OCI-LY7 (cell line): Measurements from ENCODE around the gene FBH1. TPM values are rescaled to one million over a fixed set of nuclear protein-coding genes. Genes with fewer than 3 reads are reported as not detected.

Source experiments
- BruUV-seq: library from RNA; stranded (reverse); fragments of 400-500 nt; replicated peaks from 2 replicates; lab custom pipeline; 2021; lab: Mats Ljungman, UMichigan
- CTCF ChIA-PET: fragments of 300-600 bp; sonication (Branson Sonifier 250); formaldehyde crosslinking; loops from one replicate; lab custom pipeline; 2022; ENCODE audit warnings: antibody characterized with exemption; ENCODE audit not compliant: unreplicated experiment; lab: Charles Lee
- POLR2A ChIA-PET: fragments of 300-600 bp; sonication (Branson Sonifier 250); formaldehyde crosslinking; loops from one replicate; lab custom pipeline; 2022; ENCODE audit warnings: antibody characterized with exemption; lab: Charles Lee
- DNase-seq: peaks from one replicate; pipeline ENCODE4 v3.0.0-alpha.2; 2015; ENCODE audit warnings: low spot score
- H2AFZ ChIP-seq: fragments of 200-600 bp; sonication (generic), shearing (Covaris generic); 2 replicates; pipeline ENCODE4 v1.6.1; 2014; ENCODE audit warnings: mild to moderate bottlenecking, antibody characterized with exemption, low read length, moderate library complexity
- H3K27ac ChIP-seq: fragments of 200-600 bp; sonication (generic); 2 replicates; pipeline ENCODE4 v1.5.1; 2014; ENCODE audit warnings: mixed run types, low read depth, mild to moderate bottlenecking, moderate library complexity, low read length, inconsistent platforms; ENCODE audit not compliant: poor library complexity, severe bottlenecking
- H3K36me3 ChIP-seq: fragments of 200-600 bp; sonication (generic); 2 replicates; pipeline ENCODE4 v1.6.1; 2014; ENCODE audit warnings: mild to moderate bottlenecking, antibody characterized with exemption, low read length, moderate library complexity, mixed read lengths; ENCODE audit not compliant: insufficient read depth
- H3K4me1 ChIP-seq: fragments of 200-600 bp; sonication (generic); 2 replicates; pipeline ENCODE4 v1.5.1; 2014; ENCODE audit warnings: mild to moderate bottlenecking, low read length; ENCODE audit not compliant: insufficient read depth, poor library complexity, severe bottlenecking
- H3K4me2 ChIP-seq: fragments of 200-600 bp; sonication (generic); 2 replicates; pipeline ENCODE4 v1.6.1; 2014; ENCODE audit warnings: mild to moderate bottlenecking, low read length
- H3K4me3 ChIP-seq: fragments of 200-600 bp; sonication (generic); 2 replicates; pipeline ENCODE4 v1.5.1; 2014; ENCODE audit warnings: mild to moderate bottlenecking, low read depth, low read length; ENCODE audit not compliant: poor library complexity, severe bottlenecking
- H3K79me2 ChIP-seq: fragments of 200-600 bp; sonication (generic); 2 replicates; pipeline ENCODE4 v1.6.1; 2016; ENCODE audit warnings: low read depth, mild to moderate bottlenecking, low read length, moderate library complexity, mixed read lengths; ENCODE audit not compliant: insufficient read depth
- H3K9me2 ChIP-seq: fragments of 200-600 bp; sonication (generic); 2 replicates; pipeline ENCODE4 v1.6.1; 2016; ENCODE audit warnings: mild to moderate bottlenecking, low read length, mixed read lengths; ENCODE audit not compliant: insufficient read depth
- H3K9me3 ChIP-seq: fragments of 200-600 bp; sonication (generic); 2 replicates; pipeline ENCODE4 v1.6.1; 2014; ENCODE audit warnings: mild to moderate bottlenecking, mixed run types, low read length, mixed read lengths
- H4K20me1 ChIP-seq: fragments of 200-600 bp; sonication (generic); 2 replicates; pipeline ENCODE4 v1.6.1; 2014; ENCODE audit warnings: mild to moderate bottlenecking, antibody characterized with exemption, low read length, moderate library complexity, mixed read lengths; ENCODE audit not compliant: insufficient read depth
- EZH2phosphoT487 ChIP-seq: fragments of 200-600 bp; sonication (generic); IDR thresholded peaks from 2 replicates; pipeline ENCODE4 v1.6.1; 2018; ENCODE audit warnings: low read depth, borderline replicate concordance, mild to moderate bottlenecking, mixed run types, antibody characterized with exemption, low read length, moderate library complexity, mixed read lengths
- intact Hi-C: fragments of 100-400 bp; cut with micrococcal nuclease; formaldehyde crosslinking; loops from one replicate; pipeline ENCODE4 v1.10.0; 2022; ENCODE audit not compliant: unreplicated experiment
- total RNA-seq, 2 experiments: library from RNA; depleted of rRNA in 1 of 2; stranded (reverse); fragments of >200 nt in 1 of 2; shearing (Covaris generic) in 1 of 2; gene quantifications; 2 replicates each; pipeline ENCODE4 v1.2.3, GENCODE V29; 2014 to 2022
- TF ChIP-seq, protein P1 (sequence below): fragments of 200-600 bp; sonication (generic); conservative IDR thresholded peaks from 2 replicates; pipeline ENCODE4 v1.5.1; 2014; ENCODE audit warnings: mild to moderate bottlenecking, antibody characterized with exemption, low read length, moderate library complexity, mixed read lengths

FBH1 gene
- total RNA-seq, 2 experiments from 2014 or later: 58.1 to 65.6 TPM

DNA sequence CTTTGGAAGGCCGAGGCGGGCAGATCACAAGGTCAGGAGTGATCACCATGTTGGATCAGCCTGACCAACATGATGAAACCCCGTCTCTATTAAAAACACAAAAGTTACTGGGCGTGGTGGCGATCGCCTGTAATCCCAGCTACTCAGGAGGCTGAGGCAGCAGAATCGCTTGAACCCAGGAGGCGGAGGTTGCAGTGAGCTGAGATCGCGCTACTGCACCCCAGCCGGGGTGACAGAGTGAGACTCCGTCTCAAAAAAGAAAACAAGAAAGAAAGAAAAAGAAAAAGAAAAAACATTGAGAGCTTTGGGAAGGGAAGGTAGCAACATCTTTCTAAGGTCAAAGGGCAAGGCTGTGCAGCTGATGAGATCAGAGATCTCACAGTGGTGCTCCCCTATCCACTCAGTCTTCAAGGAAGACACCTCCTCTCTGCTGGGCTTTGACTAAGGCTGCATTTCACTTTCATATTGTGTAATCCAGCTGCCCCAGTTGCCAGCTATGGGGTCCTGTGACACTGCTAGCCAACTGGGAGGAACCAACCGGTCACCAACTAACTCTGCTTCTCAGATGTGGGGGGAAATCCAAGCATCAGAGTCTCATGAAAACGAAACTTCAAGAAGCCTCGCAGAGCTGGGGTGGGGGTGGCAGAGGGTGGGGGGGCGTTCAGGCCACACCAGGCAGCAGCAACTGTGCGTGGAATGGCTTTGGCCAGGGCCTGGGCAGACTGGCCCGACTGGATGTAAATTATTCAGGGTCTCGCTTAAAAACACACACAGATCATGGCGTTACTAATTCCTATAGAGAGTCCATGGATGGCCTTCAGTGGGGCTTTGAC is 85.8 kb downstream of the FBH1 start:
- ChIA-PET POLR2A (interaction anchor here (0.5 to 2.8 kb wide), 9 partner anchors 12 to 95 kb away, joined by 3 to 13 read pairs (median 3); no protein-coding TSS in a partner anchor), CTCF (interaction anchor here (0.7 kb wide), 1 partner anchor 617 kb away, joined by 3 read pairs; no protein-coding TSS in a partner anchor)
- intact Hi-C loops: loop anchor here (2.0 to 5.0 kb wide), 2 partner anchors 85 to 529 kb away; partner anchors contain the start of gene FBH1
- Histone ChIP-seq H3K79me2 (no peaks in the 10 kb centered on the region), H3K4me3 (peak overlapping the region; percentile 89), H3K4me1 (peaks cover 27% of the 10 kb centered on the region), H2AFZ (peak overlapping the region; percentile 79; the same call in 1 of the 2 replicates), H3K36me3 (no peaks in the 10 kb centered on the region), H4K20me1 (no peaks in the 10 kb centered on the region), H3K27ac (no peak overlapping the region), H3K9me3 (no peaks in the 10 kb centered on the region), H3K4me2 (peak overlapping the region; percentile 87), H3K9me2 (no peaks in the 10 kb centered on the region)
- TF ChIP-seq, protein P1, sequence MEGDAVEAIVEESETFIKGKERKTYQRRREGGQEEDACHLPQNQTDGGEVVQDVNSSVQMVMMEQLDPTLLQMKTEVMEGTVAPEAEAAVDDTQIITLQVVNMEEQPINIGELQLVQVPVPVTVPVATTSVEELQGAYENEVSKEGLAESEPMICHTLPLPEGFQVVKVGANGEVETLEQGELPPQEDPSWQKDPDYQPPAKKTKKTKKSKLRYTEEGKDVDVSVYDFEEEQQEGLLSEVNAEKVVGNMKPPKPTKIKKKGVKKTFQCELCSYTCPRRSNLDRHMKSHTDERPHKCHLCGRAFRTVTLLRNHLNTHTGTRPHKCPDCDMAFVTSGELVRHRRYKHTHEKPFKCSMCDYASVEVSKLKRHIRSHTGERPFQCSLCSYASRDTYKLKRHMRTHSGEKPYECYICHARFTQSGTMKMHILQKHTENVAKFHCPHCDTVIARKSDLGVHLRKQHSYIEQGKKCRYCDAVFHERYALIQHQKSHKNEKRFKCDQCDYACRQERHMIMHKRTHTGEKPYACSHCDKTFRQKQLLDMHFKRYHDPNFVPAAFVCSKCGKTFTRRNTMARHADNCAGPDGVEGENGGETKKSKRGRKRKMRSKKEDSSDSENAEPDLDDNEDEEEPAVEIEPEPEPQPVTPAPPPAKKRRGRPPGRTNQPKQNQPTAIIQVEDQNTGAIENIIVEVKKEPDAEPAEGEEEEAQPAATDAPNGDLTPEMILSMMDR: no peak
- no peak for TF ChIP-seq EZH2phosphoT487
- DNase-seq: peak; percentile 52
- BruUV-seq: no TSS peak

DNA sequence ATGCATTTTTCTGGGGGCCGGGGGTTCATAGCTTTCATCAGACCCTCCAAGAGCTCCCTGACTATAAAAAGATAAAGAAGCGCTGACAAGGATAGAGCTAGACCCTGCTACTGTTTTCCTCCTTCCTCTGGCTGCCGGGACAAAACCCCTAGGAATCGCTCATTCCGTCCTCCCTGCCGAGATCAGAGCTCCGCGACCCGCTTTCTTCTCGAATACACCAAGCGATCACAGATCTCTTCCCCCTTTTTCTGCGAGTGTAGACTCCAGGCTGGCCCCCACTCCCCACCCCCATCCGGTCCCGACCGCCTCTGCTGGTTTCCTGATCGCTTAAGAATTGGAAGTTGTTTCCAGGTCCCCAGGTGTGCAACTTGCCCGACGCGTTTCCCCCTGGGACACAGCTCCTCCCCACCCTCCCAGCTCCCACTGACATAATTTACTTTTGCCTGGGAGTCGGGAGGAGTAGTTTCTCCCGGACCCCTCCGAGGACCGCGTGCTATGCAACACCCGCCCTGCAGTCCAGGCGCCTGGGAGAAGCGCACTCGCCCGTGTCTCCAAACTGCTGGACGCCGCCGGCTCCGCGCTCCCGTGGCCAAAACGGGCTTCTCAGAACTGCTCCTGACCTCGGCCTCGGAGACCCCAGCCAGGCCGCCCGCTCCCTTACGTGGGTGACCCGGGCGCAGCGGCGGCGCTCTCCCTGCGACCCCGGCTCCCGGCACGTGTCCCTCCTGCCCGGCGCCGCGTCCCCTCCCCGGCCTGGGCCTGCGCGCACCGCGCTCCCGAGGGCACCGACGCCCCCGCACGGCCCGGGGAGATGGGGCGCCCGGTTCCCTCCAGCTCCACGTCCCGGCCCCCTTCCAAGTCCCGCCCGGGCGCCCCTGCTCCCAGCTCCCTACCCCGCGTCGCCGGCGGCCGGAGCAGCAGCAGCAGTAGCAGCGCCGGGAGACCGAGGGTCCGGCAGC is 86.7 kb downstream of the FBH1 start:
- BruUV-seq: no TSS peak
- H3K4me3 ChIP-seq: peak overlapping the region; percentile 89
- H3K4me2 ChIP-seq: peak overlapping the region; percentile 87
- POLR2A ChIA-PET: interaction anchor here (0.7 to 2.8 kb wide), 7 partner anchors 11 to 94 kb away, joined by 3 to 13 read pairs (median 3); no protein-coding TSS in a partner anchor
- peak overlapping the region; percentile 79 for H2AFZ ChIP-seq
- H3K27ac ChIP-seq: peak overlapping the region; percentile 33
- no peak for TF ChIP-seq EZH2phosphoT487
- TF ChIP-seq, protein P1: no peak
- H3K36me3 ChIP-seq: no peaks in the 10 kb centered on the region
- no peaks in the 10 kb centered on the region for H3K9me3 ChIP-seq
- H4K20me1 ChIP-seq: no peaks in the 10 kb centered on the region
- DNase-seq: peak; percentile 49
- H3K9me2 ChIP-seq: no peaks in the 10 kb centered on the region
- H3K4me1 ChIP-seq: peaks cover 19% of the 10 kb centered on the region
- CTCF ChIA-PET: no interaction called here
- intact Hi-C loops: loop anchor here (2.0 to 5.0 kb wide), 2 partner anchors 86 to 529 kb away; partner anchors contain the start of gene FBH1
- no peaks in the 10 kb centered on the region for H3K79me2 ChIP-seq
